Fibroblast of skin of back (primary cell): ENCODE results near the gene GAST. TPM values are rescaled to one million over a fixed set of nuclear protein-coding genes. Genes with fewer than 3 reads are reported as not detected.
"Not testable (repeated sequence)": the region's sequence is repeated elsewhere in the genome, so short reads cannot be mapped to it uniquely, and the experiment has no call there.

Source experiments
- DNase-seq: peaks from one replicate; pipeline ENCODE4 v3.0.0-alpha.2; 2013
- polyA plus RNA-seq, 2 experiments: library from polyadenylated mRNA; unstranded; fragments of 120-200 nt; gene quantifications; one replicate each; pipeline ENCODE4 v1.2.1, GENCODE V29; 2013; ENCODE audit not compliant: insufficient read length in 2 of 2

GAST gene, protein sequence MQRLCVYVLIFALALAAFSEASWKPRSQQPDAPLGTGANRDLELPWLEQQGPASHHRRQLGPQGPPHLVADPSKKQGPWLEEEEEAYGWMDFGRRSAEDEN
- polyA plus RNA-seq (2013, experiment 1 of 2; ENCODE audit: insufficient read length) = not detected
- not detected for polyA plus RNA-seq (2013, experiment 2 of 2; ENCODE audit: insufficient read length)

- no peak for DNase-seq
Measured at GRCh38 chr17:41711669-41712400, at the start of gene GAST. Gene GAST, plus strand, starts transcription at chr17:41712331. Its CDS starts 3,106 bp downstream, at chr17:41715437.

- no peak for DNase-seq
Measured at GRCh38 chr17:41663451-41664171, 48.5 kb upstream of the GAST start.

- no peak for DNase-seq
Measured at GRCh38 chr17:41664172-41664457, 48.0 kb upstream of the GAST start.

DNA sequence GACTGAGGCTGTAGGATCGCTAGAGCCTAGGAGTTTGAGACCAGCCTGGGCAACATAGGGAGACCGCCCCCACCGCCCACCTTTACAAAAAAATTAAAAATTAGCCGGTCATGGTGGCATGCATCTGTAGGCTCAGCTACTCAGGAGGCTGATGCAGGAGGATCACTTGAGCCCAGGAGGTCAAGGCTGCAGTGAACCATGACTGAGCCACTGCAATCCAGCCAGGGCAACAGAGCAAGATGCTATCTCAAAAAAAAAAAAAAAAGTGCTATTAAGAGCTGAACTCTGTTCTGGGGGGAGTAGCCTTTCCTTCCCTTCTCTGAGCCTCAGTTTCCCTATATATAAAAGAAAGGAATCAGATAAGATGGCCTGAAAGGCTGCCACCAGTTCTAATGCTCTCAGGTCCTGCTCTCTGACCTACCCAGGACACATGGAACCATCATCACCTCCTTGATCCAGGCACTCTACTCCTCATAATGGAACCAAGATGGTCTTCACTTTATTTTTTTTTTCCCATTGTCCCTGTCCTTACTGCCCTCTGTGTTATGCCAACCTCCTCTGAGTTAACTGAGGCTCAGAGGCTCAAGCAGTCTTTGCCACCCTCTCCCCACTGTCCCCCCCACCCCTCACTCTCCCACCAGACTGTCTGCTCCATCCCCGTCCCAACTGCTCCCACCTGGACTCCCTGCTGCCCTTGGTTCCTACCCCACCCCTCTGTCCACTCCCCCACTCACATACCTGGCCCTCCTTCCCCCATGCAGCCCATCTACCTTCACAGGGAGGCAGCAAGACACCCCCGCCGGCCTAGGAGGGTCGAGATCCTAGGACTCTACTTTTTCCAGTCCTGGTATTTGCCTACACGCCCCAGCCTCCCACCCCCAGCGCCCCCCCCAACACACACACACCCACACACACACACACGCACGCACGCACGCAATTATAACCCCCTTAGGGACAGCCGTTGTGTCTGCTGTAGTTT, 47.3 kb upstream of the GAST start:
- no peak for DNase-seq

DNA sequence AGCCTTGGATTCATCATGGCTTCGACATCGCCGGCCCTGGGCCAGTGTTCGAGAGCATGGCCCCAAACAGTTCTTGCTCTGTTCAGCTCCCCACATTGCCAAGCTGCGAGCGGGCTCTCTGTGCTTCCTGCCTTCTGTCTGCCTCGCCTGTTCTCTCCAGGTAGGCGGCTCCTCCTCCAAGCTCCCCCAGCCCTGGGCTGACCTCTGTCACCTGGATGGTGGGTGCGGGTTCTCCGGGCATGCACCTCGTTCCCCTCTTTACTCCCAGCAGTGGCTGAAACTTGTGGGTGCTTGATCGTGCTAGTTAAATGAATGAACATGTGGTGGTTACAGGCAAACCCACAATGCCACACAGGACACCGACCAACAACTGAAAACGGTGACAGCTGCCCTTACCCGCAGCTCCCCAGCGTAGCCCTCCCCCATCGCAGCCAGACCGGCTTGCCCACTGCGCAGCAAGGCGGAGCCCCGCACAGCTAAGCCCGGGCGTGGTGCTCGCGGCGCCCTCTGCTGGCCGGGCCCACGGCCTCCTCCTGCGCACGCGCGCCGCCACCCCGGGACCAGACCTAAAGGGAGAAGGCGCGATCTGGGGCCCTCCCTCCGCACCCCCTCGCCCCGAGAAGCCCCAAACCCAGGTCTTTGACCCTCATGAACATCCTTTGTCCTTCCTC, 46.4 kb upstream of the GAST start:
- DNase-seq = peak; percentile 78

DNA sequence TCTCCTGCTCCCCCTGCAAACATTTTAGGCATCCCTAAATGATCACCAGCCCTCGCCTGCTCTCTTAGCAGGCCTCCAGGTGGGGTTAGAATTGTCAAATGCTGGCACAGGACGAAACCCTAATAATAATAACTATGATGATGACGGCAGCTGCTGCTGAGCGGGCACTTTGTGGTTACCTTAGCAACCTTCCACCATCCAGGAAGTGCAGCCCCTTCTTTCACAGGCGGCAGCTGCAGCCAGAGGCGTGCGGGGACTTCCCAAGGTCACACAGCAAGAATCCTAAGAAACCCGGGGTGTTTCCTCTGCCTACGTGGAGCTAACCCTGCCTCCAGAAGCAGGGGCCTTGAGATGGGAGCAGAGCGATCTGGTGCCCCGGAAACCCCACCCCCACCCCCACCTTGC, 45.9 kb upstream of the GAST start:
- DNase-seq = peak; percentile 48

DNA sequence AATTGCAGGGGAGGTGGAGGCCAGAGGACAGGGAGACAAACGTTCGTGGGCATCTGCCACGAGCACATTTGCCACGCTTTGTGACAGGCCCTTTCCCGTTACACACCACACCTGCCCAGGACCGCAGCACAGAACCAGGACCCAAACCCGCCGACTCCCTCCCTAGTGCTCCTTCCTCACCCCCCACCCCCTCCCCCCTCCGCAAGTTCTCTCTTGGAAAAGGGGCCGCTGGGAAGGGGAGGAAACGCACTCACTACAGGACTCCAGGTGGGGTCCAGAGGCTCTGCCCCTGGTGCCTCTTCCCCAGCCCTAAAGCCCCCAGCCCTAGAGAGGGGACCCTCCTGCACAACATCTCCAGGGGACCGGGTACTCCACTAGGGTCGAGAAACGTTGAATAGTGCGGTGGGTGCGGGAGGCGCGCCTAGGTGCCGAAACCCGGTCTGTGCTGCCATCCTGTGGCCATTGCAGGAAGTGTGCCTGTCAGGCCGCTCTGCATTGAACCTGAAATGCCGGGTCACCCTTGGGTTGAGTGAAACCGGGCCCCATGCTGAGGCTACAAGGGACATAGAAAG, 45.3 kb upstream of the GAST start:
- DNase-seq = peak; percentile 68

GRCh38 chr17:41667280-41668041, 44.7 kb upstream of the GAST start:
- no peak for DNase-seq

DNA sequence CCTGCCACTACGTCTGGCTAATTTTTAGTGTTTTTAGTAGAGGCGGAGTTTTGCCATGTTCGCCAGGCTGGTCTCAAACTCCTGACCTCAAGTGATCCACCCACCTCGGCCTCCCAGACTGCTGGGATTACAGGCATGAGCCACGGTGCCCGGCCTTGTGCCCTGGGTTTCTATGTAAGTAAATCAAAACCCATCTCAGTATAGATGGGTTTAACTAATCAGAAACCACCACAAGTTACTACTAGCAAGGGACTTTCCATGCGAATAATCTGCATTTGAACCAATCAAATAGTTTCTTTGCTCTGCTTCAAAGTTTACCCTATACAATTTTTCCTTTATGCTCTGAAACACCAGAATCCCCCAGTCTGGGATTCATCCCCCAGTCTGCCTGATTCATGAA, 40.0 kb upstream of the GAST start:
- DNase-seq = no peak

DNA sequence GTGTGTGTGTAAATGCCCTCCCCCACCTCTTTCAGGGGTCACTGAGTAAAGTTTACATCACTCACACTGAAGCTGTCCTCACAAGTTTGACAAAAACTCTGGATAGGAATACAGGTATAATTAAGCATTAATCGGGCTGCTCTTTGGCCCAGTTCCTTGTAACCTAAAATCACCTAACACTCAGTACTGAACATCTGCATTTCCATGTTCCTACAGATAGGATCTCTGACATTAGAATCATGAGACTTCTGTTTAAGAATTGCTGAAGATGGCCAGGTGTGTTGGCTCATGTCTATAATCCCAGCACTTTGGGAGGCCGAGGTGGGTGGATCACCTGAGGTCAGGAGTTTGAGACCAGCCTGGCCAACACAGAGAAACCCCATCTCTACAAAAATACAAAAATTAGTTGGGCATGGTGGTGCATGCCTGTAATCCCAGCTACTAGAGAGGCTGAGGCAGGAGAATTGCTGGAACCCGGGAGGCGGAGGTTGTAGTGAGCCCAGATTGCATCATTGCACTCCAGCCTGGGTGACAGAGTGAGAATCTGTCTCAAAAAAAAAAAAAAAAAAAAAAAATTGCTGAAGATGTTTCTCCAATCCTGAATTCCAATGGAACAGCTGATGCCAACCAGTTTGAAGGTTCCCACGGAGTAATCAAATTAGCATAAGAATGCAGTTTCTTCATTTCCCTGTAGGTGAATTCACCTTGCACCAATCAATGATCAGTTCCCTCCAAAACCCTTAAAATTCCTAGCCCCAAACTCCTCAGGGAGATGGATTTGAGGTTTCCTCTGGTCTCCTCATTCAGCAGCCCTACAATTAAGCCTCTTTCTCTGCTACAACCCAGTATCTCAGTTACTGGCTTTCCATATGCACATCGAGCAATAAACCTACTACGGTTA, 36.7 kb upstream of the GAST start:
- DNase-seq = not testable (repeated sequence)

- no peak for DNase-seq
Measured at GRCh38 chr17:41676058-41676419, 36.1 kb upstream of the GAST start.

DNA sequence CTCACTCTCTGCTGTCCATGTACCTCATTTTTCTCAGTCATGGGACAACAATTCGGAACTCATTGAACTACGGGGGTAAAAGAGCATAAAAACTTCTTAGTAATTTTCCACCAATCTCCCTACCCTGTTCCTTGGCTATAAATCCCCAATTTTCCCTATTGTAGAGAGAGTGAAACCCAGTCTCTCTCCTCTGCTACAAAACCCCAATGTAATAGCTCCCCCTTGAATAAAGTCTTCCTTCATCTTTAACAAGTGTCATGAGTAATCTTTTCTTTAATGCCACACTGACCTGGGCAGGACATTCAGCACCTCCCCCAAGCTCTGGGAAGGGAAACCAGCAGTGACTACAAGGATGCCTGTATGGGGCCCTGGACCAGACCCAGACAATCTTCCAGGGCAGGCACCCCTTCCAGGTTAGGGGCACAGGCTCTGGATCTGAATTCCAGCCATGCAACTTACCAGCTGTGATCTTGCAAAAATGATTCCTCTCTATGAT, 33.7 kb upstream of the GAST start:
- DNase-seq = peak; percentile 38

GRCh38 chr17:41678907-41679739, 33.0 kb upstream of the GAST start:
- DNase-seq = peak; percentile 65

DNA sequence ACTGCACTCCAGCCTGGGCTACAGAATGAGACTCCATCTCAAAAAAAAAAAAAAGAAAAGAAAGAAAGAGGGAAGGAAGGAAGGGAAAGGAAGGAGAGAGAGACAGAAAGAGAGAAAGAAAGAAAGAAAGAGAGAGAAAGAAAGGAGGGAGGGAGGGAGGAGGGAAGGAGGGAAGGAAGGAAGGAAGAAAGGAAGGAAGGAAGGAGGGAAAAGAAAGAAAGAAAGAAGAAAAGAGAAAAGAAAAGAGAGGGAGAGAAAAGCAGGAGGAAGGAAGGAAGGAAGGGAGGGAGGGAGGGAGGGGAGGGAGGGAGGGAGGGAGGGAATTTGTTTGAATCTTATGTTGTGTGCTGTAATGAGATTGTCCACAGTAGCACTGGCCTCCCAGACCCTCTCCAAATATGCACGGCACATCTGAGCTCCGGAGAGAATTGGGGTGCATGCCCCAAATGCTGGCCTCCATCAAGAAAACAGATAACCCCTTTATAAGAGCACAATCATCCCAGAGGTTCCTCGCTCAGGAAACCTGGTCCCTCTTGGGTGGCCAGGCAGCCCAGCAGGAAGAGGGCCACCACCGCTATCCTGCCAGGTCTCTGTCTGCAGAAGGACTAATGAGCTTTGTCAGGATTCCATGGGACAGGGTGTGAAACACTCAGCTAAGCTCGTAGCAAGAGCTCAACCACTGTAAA, 32.2 kb upstream of the GAST start:
- no peak for DNase-seq

DNA sequence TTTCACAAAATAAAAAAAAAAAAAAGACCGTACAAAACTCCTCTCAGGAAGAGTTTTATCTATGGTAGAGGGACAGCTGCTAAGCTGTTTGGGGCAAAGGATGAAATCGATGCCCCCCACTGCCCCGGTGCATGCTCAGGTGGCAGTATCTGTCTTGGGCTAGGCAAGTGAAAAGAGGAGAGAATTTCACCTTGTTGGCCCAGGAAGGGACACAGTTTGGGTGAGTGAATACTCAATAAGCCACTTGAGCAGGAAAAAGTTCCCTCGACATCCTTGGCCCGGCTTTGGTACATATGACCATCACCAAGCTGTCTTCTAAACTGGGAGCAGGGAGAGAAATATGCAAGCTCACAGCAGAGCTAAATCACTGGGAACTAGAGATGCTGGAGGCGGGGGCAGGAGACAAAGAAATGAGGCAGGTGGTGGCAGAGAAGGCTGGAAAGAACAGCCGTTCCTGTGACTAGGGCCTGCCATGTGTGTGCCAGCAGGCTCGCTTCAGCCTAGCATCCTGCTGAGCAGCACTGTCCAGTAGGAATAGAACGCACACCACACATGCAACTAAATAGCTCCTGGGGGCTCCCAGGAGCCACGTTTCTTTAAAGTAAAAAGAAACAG, 31.6 kb upstream of the GAST start:
- DNase-seq = no peak

DNA sequence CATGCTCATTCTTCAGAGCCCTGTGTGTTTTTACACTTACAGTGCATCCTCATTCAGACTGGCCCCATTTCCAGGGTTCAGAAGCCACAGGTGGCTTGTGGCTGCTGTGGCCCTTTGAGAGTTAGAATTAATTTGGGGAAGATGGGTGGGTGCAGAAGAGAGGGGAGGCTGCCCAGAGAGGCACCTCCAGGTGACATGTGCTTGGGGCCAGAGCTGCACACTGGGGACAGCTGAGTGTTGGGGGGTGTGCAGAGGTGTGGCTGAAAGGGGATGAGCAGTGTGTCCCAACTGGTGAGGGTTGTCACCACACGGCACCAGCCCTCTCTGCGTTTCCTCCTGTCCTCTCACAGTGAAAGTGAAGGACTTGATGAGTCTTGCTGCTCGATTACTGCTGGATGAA, 30.4 kb upstream of the GAST start:
- DNase-seq = no peak

- DNase-seq = no peak
Measured at GRCh38 chr17:41682631-41683030, 29.5 kb upstream of the GAST start.
